Neural progenitor cell (in vitro differentiated cells): ENCODE results near the gene DHRS3.

Experiments
- EZH2 ChIP-seq: fragments of 200-600 bp; sonication (generic); IDR thresholded peaks from 2 replicates; pipeline ENCODE4 v1.6.1; 2017; ENCODE audit warnings: antibody characterized with exemption, mild to moderate bottlenecking, moderate library complexity
- EZH2phosphoT487 ChIP-seq: fragments of 200-600 bp; sonication (generic); IDR thresholded peaks from 2 replicates; pipeline ENCODE4 v1.6.1; 2017; ENCODE audit warnings: antibody characterized with exemption
- TF ChIP-seq, protein P1 (sequence below): fragments of 200-600 bp; sonication (generic); IDR thresholded peaks from 2 replicates; pipeline ENCODE4 v1.5.1; 2017; ENCODE audit warnings: antibody characterized with exemption, mild to moderate bottlenecking

DNA sequence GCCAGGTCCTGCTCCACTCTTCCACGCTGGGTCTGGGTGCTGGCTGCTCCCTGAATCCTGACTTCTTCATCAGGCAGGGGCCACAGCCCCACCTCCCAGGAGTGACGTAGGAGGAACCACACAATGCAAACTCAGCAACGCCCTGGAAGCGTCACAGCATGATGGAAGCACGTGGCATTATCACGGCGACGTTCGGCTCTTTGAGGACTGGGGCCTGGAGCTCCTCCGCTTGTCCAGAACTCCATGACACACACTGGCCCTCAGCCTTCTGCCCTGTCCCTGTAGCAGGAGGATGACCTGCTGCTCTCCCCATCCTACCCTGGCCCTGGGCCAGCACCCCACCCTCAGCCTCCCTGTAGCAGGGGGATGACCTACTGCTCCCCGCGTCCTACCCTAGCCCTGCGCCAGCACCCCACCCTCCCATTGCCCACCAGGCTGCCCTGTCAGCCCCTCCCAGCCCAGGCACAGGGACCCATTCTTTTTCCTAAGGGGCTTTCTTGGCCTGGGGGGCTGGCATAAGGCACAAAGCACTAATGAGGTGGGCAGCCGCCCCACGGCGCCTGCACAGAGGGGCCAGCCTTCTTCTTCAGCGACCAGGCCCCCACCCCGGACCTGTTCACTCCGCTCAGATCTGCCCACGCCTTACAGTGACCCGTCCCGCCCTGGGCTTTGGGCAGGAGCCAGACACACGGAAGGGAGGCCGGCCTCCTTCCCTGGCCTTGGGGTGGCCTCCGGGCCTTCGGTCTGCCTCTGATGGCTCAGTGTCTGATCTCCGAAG, 65.7 kb downstream of the DHRS3 start:
- TF ChIP-seq EZH2phosphoT487 (no peak), EZH2 (no peak)
- TF ChIP-seq, protein P1, sequence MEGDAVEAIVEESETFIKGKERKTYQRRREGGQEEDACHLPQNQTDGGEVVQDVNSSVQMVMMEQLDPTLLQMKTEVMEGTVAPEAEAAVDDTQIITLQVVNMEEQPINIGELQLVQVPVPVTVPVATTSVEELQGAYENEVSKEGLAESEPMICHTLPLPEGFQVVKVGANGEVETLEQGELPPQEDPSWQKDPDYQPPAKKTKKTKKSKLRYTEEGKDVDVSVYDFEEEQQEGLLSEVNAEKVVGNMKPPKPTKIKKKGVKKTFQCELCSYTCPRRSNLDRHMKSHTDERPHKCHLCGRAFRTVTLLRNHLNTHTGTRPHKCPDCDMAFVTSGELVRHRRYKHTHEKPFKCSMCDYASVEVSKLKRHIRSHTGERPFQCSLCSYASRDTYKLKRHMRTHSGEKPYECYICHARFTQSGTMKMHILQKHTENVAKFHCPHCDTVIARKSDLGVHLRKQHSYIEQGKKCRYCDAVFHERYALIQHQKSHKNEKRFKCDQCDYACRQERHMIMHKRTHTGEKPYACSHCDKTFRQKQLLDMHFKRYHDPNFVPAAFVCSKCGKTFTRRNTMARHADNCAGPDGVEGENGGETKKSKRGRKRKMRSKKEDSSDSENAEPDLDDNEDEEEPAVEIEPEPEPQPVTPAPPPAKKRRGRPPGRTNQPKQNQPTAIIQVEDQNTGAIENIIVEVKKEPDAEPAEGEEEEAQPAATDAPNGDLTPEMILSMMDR = no peak
